Neural progenitor cell (in vitro differentiated cells): ENCODE measurements around the gene TEX9. TPM values are rescaled to one million over a fixed set of nuclear protein-coding genes. Genes with fewer than 3 reads are reported as not detected.

ENCODE experiments used
- DNase-seq: peaks from one replicate; pipeline ENCODE4 v3.0.0-alpha.2; 2016; ENCODE audit warnings: low spot score
- H2AFZ ChIP-seq: fragments of 200-600 bp; sonication (generic); replicated peaks from 2 replicates; pipeline ENCODE4 v1.6.1; 2016; ENCODE audit warnings: antibody characterized with exemption
- H3F3A ChIP-seq: fragments of 200-600 bp; sonication (generic); 2 replicates; pipeline ENCODE4 v1.6.1; 2016; ENCODE audit warnings: antibody characterized with exemption, low read depth
- H3K27ac ChIP-seq: fragments of 200-600 bp; sonication (generic); 2 replicates; pipeline ENCODE4 v1.5.1; 2016; ENCODE audit warnings: mild to moderate bottlenecking
- H3K27me3 ChIP-seq: fragments of 200-600 bp; sonication (generic); 2 replicates; pipeline ENCODE4 v1.6.1; 2016; ENCODE audit warnings: mild to moderate bottlenecking, moderate library complexity
- H3K36me3 ChIP-seq: fragments of 200-600 bp; sonication (generic); 2 replicates; pipeline ENCODE4 v1.5.1; 2016
- H3K4me1 ChIP-seq: fragments of 200-600 bp; sonication (generic); 2 replicates; pipeline ENCODE4 v1.6.1; 2016; ENCODE audit warnings: mixed run types
- H3K4me2 ChIP-seq: fragments of 200-600 bp; sonication (generic); 2 replicates; pipeline ENCODE4 v1.6.1; 2016
- H3K4me3 ChIP-seq: fragments of 200-600 bp; sonication (generic); 2 replicates; pipeline ENCODE4 v1.5.1; 2016
- H3K79me2 ChIP-seq: fragments of 200-600 bp; sonication (generic); 2 replicates; pipeline ENCODE4 v1.6.1; 2016; ENCODE audit warnings: low read depth
- H3K9ac ChIP-seq: fragments of 200-600 bp; sonication (generic); 2 replicates; pipeline ENCODE4 v1.6.1; 2016
- H3K9me3 ChIP-seq: fragments of 200-600 bp; sonication (generic); 2 replicates; pipeline ENCODE4 v1.5.1; 2016; ENCODE audit warnings: low read depth
- H4K20me1 ChIP-seq: fragments of 200-600 bp; sonication (generic); 2 replicates; pipeline ENCODE4 v1.6.1; 2016; ENCODE audit warnings: low read depth
- H3K27ac Mint-ChIP-seq: 3 replicates; pipeline ENCODE4 v1.8.0; 2021; ENCODE audit warnings: mixed read lengths
- H3K27me3 Mint-ChIP-seq: 2 replicates; pipeline ENCODE4 v1.8.0; 2022; ENCODE audit warnings: low read depth, mild to moderate bottlenecking, inconsistent platforms, moderate library complexity, mixed read lengths; ENCODE audit not compliant: insufficient read depth
- H3K36me3 Mint-ChIP-seq: 3 replicates; pipeline ENCODE4 v1.8.0; 2021; ENCODE audit warnings: mixed read lengths
- H3K4me1 Mint-ChIP-seq: 3 replicates; pipeline ENCODE4 v1.8.0; 2021; ENCODE audit warnings: mixed read lengths
- H3K4me3 Mint-ChIP-seq: 3 replicates; pipeline ENCODE4 v1.8.0; 2021; ENCODE audit warnings: mild to moderate bottlenecking, moderate library complexity, mixed read lengths
- H3K9me3 Mint-ChIP-seq: 3 replicates; pipeline ENCODE4 v1.8.0; 2020; ENCODE audit warnings: mixed read lengths
- EZH2 ChIP-seq: fragments of 200-600 bp; sonication (generic); IDR thresholded peaks from 2 replicates; pipeline ENCODE4 v1.6.1; 2017; ENCODE audit warnings: antibody characterized with exemption, mild to moderate bottlenecking, moderate library complexity
- EZH2phosphoT487 ChIP-seq: fragments of 200-600 bp; sonication (generic); IDR thresholded peaks from 2 replicates; pipeline ENCODE4 v1.6.1; 2017; ENCODE audit warnings: antibody characterized with exemption
- total RNA-seq: library from RNA; depleted of rRNA; stranded (reverse); fragments of >200 nt; gene quantifications from 2 replicates; pipeline ENCODE4 v1.2.3, GENCODE V29; 2015; ENCODE audit warnings: low replicate concordance
- TF ChIP-seq, protein P1 (sequence below): fragments of 200-600 bp; sonication (generic); IDR thresholded peaks from 2 replicates; pipeline ENCODE4 v1.5.1; 2017; ENCODE audit warnings: antibody characterized with exemption, mild to moderate bottlenecking

The TEX9 gene
- total RNA-seq, 1 donor from 2014 or later = 8.1 TPM

DNA sequence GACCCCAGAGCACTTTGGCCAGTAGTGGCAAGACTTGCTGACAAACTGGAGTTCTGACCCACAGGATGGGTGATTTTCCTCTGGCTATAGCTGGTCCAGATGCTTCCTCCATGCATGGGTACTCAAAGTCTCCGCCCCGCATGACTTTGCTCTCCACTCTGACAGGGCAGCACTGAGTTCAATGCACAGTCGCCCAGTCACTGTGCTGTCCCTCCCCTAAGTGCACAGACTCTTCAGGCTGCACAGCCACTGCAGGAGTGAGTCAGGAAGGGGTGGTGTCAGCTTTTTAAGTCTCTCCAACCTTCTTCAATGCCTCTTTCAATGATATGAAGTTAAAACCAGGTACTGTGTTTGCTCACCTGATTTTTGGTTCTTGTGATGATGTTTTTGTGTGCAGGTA, 17.8 kb downstream of the TEX9 start:
- H3K27ac ChIP-seq = no peak overlapping the region
- no peaks in the 10 kb centered on the region for H3K36me3 ChIP-seq
- H3F3A ChIP-seq = no peaks in the 10 kb centered on the region
- no peak for DNase-seq
- no peaks in the 10 kb centered on the region for H3K79me2 ChIP-seq
- no peaks in the 10 kb centered on the region for H3K4me1 Mint-ChIP-seq
- H3K4me1 ChIP-seq = no peaks in the 10 kb centered on the region
- H3K9me3 Mint-ChIP-seq = peaks cover 35% of the 10 kb centered on the region
- no peaks in the 10 kb centered on the region for H3K27me3 Mint-ChIP-seq
- no peak for TF ChIP-seq EZH2phosphoT487
- H3K9me3 ChIP-seq = no peaks in the 10 kb centered on the region
- H3K9ac ChIP-seq = no peak overlapping the region
- H3K27ac Mint-ChIP-seq = no peak overlapping the region
- no peaks in the 10 kb centered on the region for H4K20me1 ChIP-seq
- no peaks in the 10 kb centered on the region for H3K27me3 ChIP-seq
- H3K4me2 ChIP-seq = no peak overlapping the region
- no peak overlapping the region for H3K4me3 ChIP-seq
- H2AFZ ChIP-seq = no peak overlapping the region
- H3K4me3 Mint-ChIP-seq = no peak overlapping the region
- H3K36me3 Mint-ChIP-seq = peaks cover 48% of the 10 kb centered on the region

DNA sequence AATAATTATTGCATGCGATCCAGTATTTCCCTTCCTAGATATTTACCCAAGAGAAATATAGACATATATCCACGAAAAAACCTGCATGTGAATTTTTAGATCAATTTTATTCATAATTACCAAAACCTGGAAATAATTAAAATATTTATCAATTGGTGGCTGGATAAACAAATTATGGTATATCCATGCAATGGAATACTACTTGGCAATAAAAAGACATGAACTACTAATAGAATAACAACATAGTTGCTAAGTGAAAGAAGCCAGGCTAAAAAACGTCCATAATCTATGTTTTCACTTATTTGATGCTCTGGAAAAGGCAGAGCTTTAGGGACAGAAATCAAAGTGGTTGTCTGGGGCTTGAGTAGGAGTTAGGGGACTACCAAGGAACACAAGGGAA, 20.7 kb downstream of the TEX9 start:
- Histone ChIP-seq H3K36me3 (no peaks in the 10 kb centered on the region), H3K79me2 (no peaks in the 10 kb centered on the region), H3F3A (no peaks in the 10 kb centered on the region), H3K27ac (no peak overlapping the region), H3K4me2 (no peak overlapping the region), H3K4me1 (no peaks in the 10 kb centered on the region), H3K4me3 (no peak overlapping the region), H3K27me3 (no peaks in the 10 kb centered on the region), H3K9ac (no peak overlapping the region), H4K20me1 (no peaks in the 10 kb centered on the region), H2AFZ (no peak overlapping the region), H3K9me3 (no peaks in the 10 kb centered on the region)
- TF ChIP-seq, protein P1, sequence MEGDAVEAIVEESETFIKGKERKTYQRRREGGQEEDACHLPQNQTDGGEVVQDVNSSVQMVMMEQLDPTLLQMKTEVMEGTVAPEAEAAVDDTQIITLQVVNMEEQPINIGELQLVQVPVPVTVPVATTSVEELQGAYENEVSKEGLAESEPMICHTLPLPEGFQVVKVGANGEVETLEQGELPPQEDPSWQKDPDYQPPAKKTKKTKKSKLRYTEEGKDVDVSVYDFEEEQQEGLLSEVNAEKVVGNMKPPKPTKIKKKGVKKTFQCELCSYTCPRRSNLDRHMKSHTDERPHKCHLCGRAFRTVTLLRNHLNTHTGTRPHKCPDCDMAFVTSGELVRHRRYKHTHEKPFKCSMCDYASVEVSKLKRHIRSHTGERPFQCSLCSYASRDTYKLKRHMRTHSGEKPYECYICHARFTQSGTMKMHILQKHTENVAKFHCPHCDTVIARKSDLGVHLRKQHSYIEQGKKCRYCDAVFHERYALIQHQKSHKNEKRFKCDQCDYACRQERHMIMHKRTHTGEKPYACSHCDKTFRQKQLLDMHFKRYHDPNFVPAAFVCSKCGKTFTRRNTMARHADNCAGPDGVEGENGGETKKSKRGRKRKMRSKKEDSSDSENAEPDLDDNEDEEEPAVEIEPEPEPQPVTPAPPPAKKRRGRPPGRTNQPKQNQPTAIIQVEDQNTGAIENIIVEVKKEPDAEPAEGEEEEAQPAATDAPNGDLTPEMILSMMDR = no peak
- TF ChIP-seq EZH2phosphoT487 (no peak), EZH2 (no peak)
- no peak overlapping the region for H3K4me3 Mint-ChIP-seq
- no peak overlapping the region for H3K27ac Mint-ChIP-seq
- H3K36me3 Mint-ChIP-seq = peaks cover 31% of the 10 kb centered on the region
- H3K9me3 Mint-ChIP-seq = peaks cover 16% of the 10 kb centered on the region
- no peak for DNase-seq
- H3K27me3 Mint-ChIP-seq = no peaks in the 10 kb centered on the region
- no peaks in the 10 kb centered on the region for H3K4me1 Mint-ChIP-seq

- H3K4me3 ChIP-seq = no peak overlapping the region
- no peaks in the 10 kb centered on the region for H3F3A ChIP-seq
- H3K36me3 Mint-ChIP-seq = peaks cover 25% of the 10 kb centered on the region
- no peaks in the 10 kb centered on the region for H3K4me1 Mint-ChIP-seq
- no peak for TF ChIP-seq EZH2
- no peak for TF ChIP-seq EZH2phosphoT487
- TF ChIP-seq, protein P1 = no peak
- H3K27ac Mint-ChIP-seq = no peak overlapping the region
- H3K36me3 ChIP-seq = no peaks in the 10 kb centered on the region
- H3K4me3 Mint-ChIP-seq = no peak overlapping the region
- no peaks in the 10 kb centered on the region for H3K27me3 ChIP-seq
- DNase-seq = no peak
- H2AFZ ChIP-seq = no peak overlapping the region
- no peaks in the 10 kb centered on the region for H3K4me1 ChIP-seq
- H3K9ac ChIP-seq = no peak overlapping the region
- H4K20me1 ChIP-seq = no peaks in the 10 kb centered on the region
- no peak overlapping the region for H3K27ac ChIP-seq
- H3K9me3 ChIP-seq = no peaks in the 10 kb centered on the region
- H3K4me2 ChIP-seq = no peak overlapping the region
- no peaks in the 10 kb centered on the region for H3K79me2 ChIP-seq
- no peaks in the 10 kb centered on the region for H3K27me3 Mint-ChIP-seq
- H3K9me3 Mint-ChIP-seq = peaks cover 10% of the 10 kb centered on the region
Observed at GRCh38 chr15:56390739-56391267, 25.6 kb downstream of the TEX9 start.

- Histone ChIP-seq H3K36me3 (no peaks in the 10 kb centered on the region), H3K9ac (no peak overlapping the region), H3F3A (peaks cover 4% of the 10 kb centered on the region), H3K27ac (no peak overlapping the region), H2AFZ (no peak overlapping the region), H3K4me1 (peaks cover 7% of the 10 kb centered on the region), H3K79me2 (no peaks in the 10 kb centered on the region), H3K4me3 (no peak overlapping the region), H3K4me2 (no peak overlapping the region), H3K27me3 (no peaks in the 10 kb centered on the region), H3K9me3 (no peaks in the 10 kb centered on the region), H4K20me1 (no peaks in the 10 kb centered on the region)
- Mint-ChIP-seq H3K9me3 (peaks cover 21% of the 10 kb centered on the region), H3K4me3 (no peak overlapping the region), H3K36me3 (peaks cover 39% of the 10 kb centered on the region), H3K27me3 (no peaks in the 10 kb centered on the region), H3K27ac (no peak overlapping the region), H3K4me1 (peaks cover 2% of the 10 kb centered on the region)
- TF ChIP-seq EZH2 (no peak), EZH2phosphoT487 (no peak)
- TF ChIP-seq, protein P1 = no peak
- no peak for DNase-seq
Observed at GRCh38 chr15:56393277-56393676, 28.1 kb downstream of the TEX9 start.
